GM18526 (cell line): ENCODE data around the gene LENG9.

Experiments used
- POLR2A ChIP-seq: IDR thresholded peaks from 3 replicates; pipeline ENCODE4 v1.6.1; 2011; ENCODE audit not compliant: insufficient read length; ENCODE audit errors: extremely low read depth

The LENG9 gene

GRCh38 chr19:54463531-54464043 lies at the start of gene LENG9:
Gene LENG9, minus strand, starts transcription at chr19:54463778. Its CDS starts 252 bp downstream, at chr19:54463526.
- peak; percentile 81 for TF ChIP-seq POLR2A

- TF ChIP-seq POLR2A: no peak
Observed at GRCh38 chr19:54507824-54508223, 44.2 kb upstream of the LENG9 start.

GRCh38 chr19:54506079-54506478 lies 42.5 kb upstream of the LENG9 start:
- no peak for TF ChIP-seq POLR2A

GRCh38 chr19:54502518-54503048 lies 39.0 kb upstream of the LENG9 start, which contains the start of gene LAIR2:
Gene LAIR2, plus strand, starts transcription at chr19:54502831. Its CDS starts 88 bp downstream, at chr19:54502919.
- TF ChIP-seq POLR2A: no peak

- TF ChIP-seq POLR2A: no peak
Observed at GRCh38 chr19:54493967-54494585, 30.5 kb upstream of the LENG9 start.

GRCh38 chr19:54492568-54492967 lies 29.0 kb upstream of the LENG9 start:
- TF ChIP-seq POLR2A: no peak

- TF ChIP-seq POLR2A: no peak
Observed at GRCh38 chr19:54489766-54490165, 26.2 kb upstream of the LENG9 start.

GRCh38 chr19:54489341-54489740 lies 25.8 kb upstream of the LENG9 start:
- no peak for TF ChIP-seq POLR2A

GRCh38 chr19:54485851-54486250 lies 22.3 kb upstream of the LENG9 start:
- no peak for TF ChIP-seq POLR2A

GRCh38 chr19:54484451-54484850 lies 20.9 kb upstream of the LENG9 start:
- TF ChIP-seq POLR2A: no peak

GRCh38 chr19:54482889-54483288 lies 19.3 kb upstream of the LENG9 start:
- TF ChIP-seq POLR2A: no peak

GRCh38 chr19:54481326-54481930 lies 17.9 kb upstream of the LENG9 start:
- no peak for TF ChIP-seq POLR2A

- TF ChIP-seq POLR2A: no peak
Observed at GRCh38 chr19:54480051-54480450, 16.5 kb upstream of the LENG9 start.

GRCh38 chr19:54478677-54479266 lies 15.2 kb upstream of the LENG9 start:
- TF ChIP-seq POLR2A: no peak

GRCh38 chr19:54477650-54478049 lies 14.1 kb upstream of the LENG9 start:
- TF ChIP-seq POLR2A: no peak

GRCh38 chr19:54475706-54476105 lies 12.1 kb upstream of the LENG9 start:
- TF ChIP-seq POLR2A: no peak
